Adrenal gland (tissue), 12 donors: ENCODE results near the gene CCDC148. TPM values are rescaled to one million over a fixed set of nuclear protein-coding genes. Genes with fewer than 3 reads are reported as not detected.

Source experiments
- DNase-seq, 7 donors: peaks; one replicate each; pipeline ENCODE4 v3.0.0-alpha.2; 2019 to 2020
- H3K27ac ChIP-seq, 5 donors: fragments of 200-600 bp; sonication (generic) in 4 of 5; 1 replicate in 3 of 5; 2 replicates in 2 of 5; pipeline versions ENCODE4 v1.5.1 to v1.8.0; 2016 to 2020; ENCODE audit warnings: mild to moderate bottlenecking in 1 of 5
- H3K27me3 ChIP-seq: fragments of 200-600 bp; 2 replicates; pipeline ENCODE4 v1.8.0; 2021
- H3K36me3 ChIP-seq, 2 donors: fragments of 200-600 bp; replicated peaks in 1 of 2; 1 replicate in 1 of 2; 2 replicates in 1 of 2; pipeline versions ENCODE4 v1.5.1 to v1.8.0; 2018 to 2022
- H3K4me1 ChIP-seq, 2 donors: fragments of 200-600 bp; replicated peaks in 1 of 2; 1 replicate in 1 of 2; 2 replicates in 1 of 2; pipeline versions ENCODE4 v1.5.1 to v1.8.0; 2018 to 2021
- H3K4me3 ChIP-seq, 4 donors: fragments of 200-600 bp; sonication (generic) in 3 of 4; one replicate each; pipeline ENCODE4 v1.5.1; 2016 to 2018
- H3K9me3 ChIP-seq, 3 donors: fragments of 200-600 bp; sonication (generic) in 1 of 3; replicated peaks in 1 of 3; 1 replicate in 2 of 3; 2 replicates in 1 of 3; pipeline versions ENCODE4 v1.5.1 to v1.8.0; 2016 to 2021
- POLR2A ChIP-seq, 2 donors: fragments of 450-650 bp; IDR thresholded peaks; one replicate each; pipeline ENCODE4 v1.6.1; 2017; ENCODE audit warnings: antibody characterized with exemption in 2 of 2, mild to moderate bottlenecking in 2 of 2, moderate library complexity in 1 of 2
- WGBS, 4 donors: extraction: QIAGEN DNeasy Blood & Tissue Kit in 2 of 4; methylation state at CpG; one replicate each; pipeline versions ENCODE4 v1.1.5 to v1.1.7; 2013 to 2017; 5-methylcytosine and 5-hydroxymethylcytosine counted together
- intact Hi-C, 2 donors: fragments of 100-400 bp; cut with DNase I; formaldehyde crosslinking; loops; one replicate each; pipeline versions ENCODE4 v1.14.1 to v1.15.0; 2022 to 2023
- polyA plus RNA-seq, 3 donors: library from polyadenylated mRNA; stranded (reverse); fragments of 200-250 nt in 2 of 3; fragments of 350-450 nt in 1 of 3; fragmentation: Illumina TruSeq in 1 of 3; extraction: RNeasy Lipid Tissue Mini Kit (QIAGEN cat#74804) in 1 of 3; gene quantifications; one replicate each; pipeline ENCODE4 v1.2.3, GENCODE V29; 2013 to 2014
- total RNA-seq, 9 donors: library from RNA; depleted of rRNA in 4 of 9; stranded (reverse); fragments of >200 nt in 4 of 9; fragments of 120-200 nt in 1 of 9; fragmentation: NEBNext Ultra II Directional in 1 of 9; extraction: Animal tissue kit (Norgen Biotek cat#: 25700) in 1 of 9; gene quantifications; one replicate each; pipeline versions ENCODE4 v1.1.0 to v1.2.4, GENCODE V29; 2013 to 2023
- TF ChIP-seq, protein P1 (sequence below), 6 experiments: fragments of 450-650 bp in 4 of 6; fragments of 200-600 bp in 2 of 6; sonication (generic) in 1 of 6; IDR thresholded peaks; 1 replicate in 5 of 6; 2 replicates in 1 of 6; pipeline versions ENCODE4 v1.5.1 to v1.8.0; 2016 to 2021; ENCODE audit warnings: antibody characterized with exemption in 6 of 6, mild to moderate bottlenecking in 2 of 6, moderate library complexity in 1 of 6
- donor health status: healthy with polysubstance abuse.
- donor health status: Bipolar disorder and iron deficiency.
- donor health status: DM: yes; HTN: yes; CAD: no.
- donor health status: DM: no; HTN: no; CAD: no.
- donor health status: DM: no; HTN: no; CAD: no.
- donor health status: DM: yes; HTN: yes; CAD: no.

CCDC148 gene
- total and polyA plus RNA-seq, 12 donors: 0.24 to 1.6 (median 0.56) TPM; not detected in 2

- no peaks in the 10 kb centered on the region for H3K4me1 ChIP-seq
- H3K4me3 ChIP-seq: no peak overlapping the region
- TF ChIP-seq POLR2A (IDR thresholded peaks at IDR 0.05): no peak
- TF ChIP-seq, protein P1, sequence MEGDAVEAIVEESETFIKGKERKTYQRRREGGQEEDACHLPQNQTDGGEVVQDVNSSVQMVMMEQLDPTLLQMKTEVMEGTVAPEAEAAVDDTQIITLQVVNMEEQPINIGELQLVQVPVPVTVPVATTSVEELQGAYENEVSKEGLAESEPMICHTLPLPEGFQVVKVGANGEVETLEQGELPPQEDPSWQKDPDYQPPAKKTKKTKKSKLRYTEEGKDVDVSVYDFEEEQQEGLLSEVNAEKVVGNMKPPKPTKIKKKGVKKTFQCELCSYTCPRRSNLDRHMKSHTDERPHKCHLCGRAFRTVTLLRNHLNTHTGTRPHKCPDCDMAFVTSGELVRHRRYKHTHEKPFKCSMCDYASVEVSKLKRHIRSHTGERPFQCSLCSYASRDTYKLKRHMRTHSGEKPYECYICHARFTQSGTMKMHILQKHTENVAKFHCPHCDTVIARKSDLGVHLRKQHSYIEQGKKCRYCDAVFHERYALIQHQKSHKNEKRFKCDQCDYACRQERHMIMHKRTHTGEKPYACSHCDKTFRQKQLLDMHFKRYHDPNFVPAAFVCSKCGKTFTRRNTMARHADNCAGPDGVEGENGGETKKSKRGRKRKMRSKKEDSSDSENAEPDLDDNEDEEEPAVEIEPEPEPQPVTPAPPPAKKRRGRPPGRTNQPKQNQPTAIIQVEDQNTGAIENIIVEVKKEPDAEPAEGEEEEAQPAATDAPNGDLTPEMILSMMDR (IDR thresholded peaks at IDR 0.05): no peak
- intact Hi-C loops: no loop called here
- DNase-seq: no peak
- H3K36me3 ChIP-seq: no peaks in the 10 kb centered on the region
- no peaks in the 10 kb centered on the region for H3K9me3 ChIP-seq
- no peaks in the 10 kb centered on the region for H3K27me3 ChIP-seq
- no peak overlapping the region for H3K27ac ChIP-seq
- 67 to 77% (median 71%) methylated on average over 2 of the region's 2 CpGs for WGBS, 4 donors
Observed at GRCh38 chr2:158291544-158292180, 164.9 kb downstream of the CCDC148 start.

GRCh38 chr2:158290225-158290624 lies 166.3 kb downstream of the CCDC148 start:
- WGBS, 4 donors: 70 to 85% (median 77%) methylated on average over 5 of the region's 5 CpGs
- intact Hi-C loops: no loop called here
- no peak for DNase-seq
- H3K36me3 ChIP-seq: no peaks in the 10 kb centered on the region
- no peaks in the 10 kb centered on the region for H3K9me3 ChIP-seq
- H3K27me3 ChIP-seq: no peaks in the 10 kb centered on the region
- H3K27ac ChIP-seq: no peak overlapping the region
- H3K4me3 ChIP-seq: no peak overlapping the region
- TF ChIP-seq, protein P1 (IDR thresholded peaks at IDR 0.05): no peak
- no peak for TF ChIP-seq POLR2A (IDR thresholded peaks at IDR 0.05)
- H3K4me1 ChIP-seq: no peaks in the 10 kb centered on the region

DNA sequence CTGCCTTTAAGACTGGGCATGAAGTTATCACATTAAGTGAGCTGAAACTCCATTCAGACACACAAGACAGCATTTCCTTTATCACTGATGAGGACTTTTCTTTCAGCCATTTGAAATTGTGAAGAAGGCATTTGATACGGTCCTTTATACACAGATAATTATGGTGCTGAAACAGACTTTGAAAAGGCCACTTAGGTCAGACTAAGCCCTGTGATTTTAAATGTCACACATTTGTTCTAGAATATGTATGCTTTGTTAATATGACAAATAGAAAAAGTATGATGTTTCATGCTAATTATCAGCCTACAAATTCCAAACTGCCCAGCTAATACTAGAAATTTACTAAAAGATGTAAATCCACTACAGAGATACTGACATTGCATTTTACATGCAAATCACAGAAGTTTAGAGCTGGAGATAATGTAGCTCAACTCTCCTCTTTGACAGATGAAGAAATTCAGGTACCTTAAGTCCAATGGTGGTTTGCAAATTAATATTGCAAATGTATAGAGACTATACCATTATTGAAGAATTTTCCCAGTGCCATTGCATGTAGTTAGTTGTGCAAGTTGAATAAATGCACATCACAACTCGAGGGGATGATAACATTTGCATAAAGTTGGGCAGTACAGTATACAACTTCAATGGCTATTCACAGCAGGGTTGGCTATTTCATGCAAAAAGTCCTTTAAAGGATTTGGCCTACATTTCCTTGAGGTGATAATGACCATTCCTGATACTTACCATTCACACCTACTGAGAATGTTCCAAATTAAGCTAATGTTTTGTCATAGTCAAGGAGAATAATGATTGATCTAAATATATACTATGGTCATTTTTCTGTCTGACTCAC lies 179.7 kb downstream of the CCDC148 start:
- Histone ChIP-seq H3K27ac (no peak overlapping the region), H3K36me3 (no peaks in the 10 kb centered on the region), H3K9me3 (no peaks in the 10 kb centered on the region), H3K27me3 (no peaks in the 10 kb centered on the region), H3K4me1 (no peaks in the 10 kb centered on the region), H3K4me3 (no peak overlapping the region)
- no peak for DNase-seq
- WGBS, 4 donors: 74 to 79% (median 78%) methylated on average over 2 of the region's 2 CpGs
- intact Hi-C loops: no loop called here
- no peak for TF ChIP-seq POLR2A (IDR thresholded peaks at IDR 0.05)
- TF ChIP-seq, protein P1 (IDR thresholded peaks at IDR 0.05): no peak

GRCh38 chr2:158273791-158274190 lies 182.8 kb downstream of the CCDC148 start:
- intact Hi-C loops: no loop called here
- Histone ChIP-seq H3K4me1 (no peaks in the 10 kb centered on the region), H3K4me3 (no peak overlapping the region), H3K27ac (no peak overlapping the region), H3K27me3 (no peaks in the 10 kb centered on the region), H3K36me3 (no peaks in the 10 kb centered on the region), H3K9me3 (no peaks in the 10 kb centered on the region)
- WGBS, 4 donors: 28 to 38% (median 33%) methylated on average over 3 of the region's 3 CpGs
- TF ChIP-seq, protein P1 (IDR thresholded peaks at IDR 0.05): no peak
- no peak for TF ChIP-seq POLR2A (IDR thresholded peaks at IDR 0.05)
- no peak for DNase-seq
